ENCODE results near the gene B9D1. TPM values are rescaled to one million over a fixed set of nuclear protein-coding genes. Genes with fewer than 3 reads are reported as not detected.

B9D1 gene
- total and polyA plus RNA-seq, 8 donors: 6.6 to 39.6 (median 12.5) TPM

- 88 to 93% methylated on average over 11 of the region's 11 CpGs for WGBS, 2 donors
- Histone ChIP-seq H3K4me1 (no peaks in the 10 kb centered on the region), H3K9me3 (no peaks in the 10 kb centered on the region), H3K36me3 (no peaks in the 10 kb centered on the region), H3K27me3 (no peaks in the 10 kb centered on the region), H3K4me3 (no peak overlapping the region), H3K27ac (no peak overlapping the region)
- intact Hi-C loops (cut with DNase I): no loop called here
- FAIRE-seq (no peak), DNase-seq (no peak), ATAC-seq (no peak)
- TF ChIP-seq, protein P1, sequence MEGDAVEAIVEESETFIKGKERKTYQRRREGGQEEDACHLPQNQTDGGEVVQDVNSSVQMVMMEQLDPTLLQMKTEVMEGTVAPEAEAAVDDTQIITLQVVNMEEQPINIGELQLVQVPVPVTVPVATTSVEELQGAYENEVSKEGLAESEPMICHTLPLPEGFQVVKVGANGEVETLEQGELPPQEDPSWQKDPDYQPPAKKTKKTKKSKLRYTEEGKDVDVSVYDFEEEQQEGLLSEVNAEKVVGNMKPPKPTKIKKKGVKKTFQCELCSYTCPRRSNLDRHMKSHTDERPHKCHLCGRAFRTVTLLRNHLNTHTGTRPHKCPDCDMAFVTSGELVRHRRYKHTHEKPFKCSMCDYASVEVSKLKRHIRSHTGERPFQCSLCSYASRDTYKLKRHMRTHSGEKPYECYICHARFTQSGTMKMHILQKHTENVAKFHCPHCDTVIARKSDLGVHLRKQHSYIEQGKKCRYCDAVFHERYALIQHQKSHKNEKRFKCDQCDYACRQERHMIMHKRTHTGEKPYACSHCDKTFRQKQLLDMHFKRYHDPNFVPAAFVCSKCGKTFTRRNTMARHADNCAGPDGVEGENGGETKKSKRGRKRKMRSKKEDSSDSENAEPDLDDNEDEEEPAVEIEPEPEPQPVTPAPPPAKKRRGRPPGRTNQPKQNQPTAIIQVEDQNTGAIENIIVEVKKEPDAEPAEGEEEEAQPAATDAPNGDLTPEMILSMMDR (IDR thresholded peaks at IDR 0.05): no peak
Measured at GRCh38 chr17:19296786-19297778, 65.4 kb downstream of the B9D1 start.

GRCh38 chr17:19295473-19296135 is 66.9 kb downstream of the B9D1 start:
- Histone ChIP-seq H3K9me3 (no peaks in the 10 kb centered on the region), H3K27ac (no peak overlapping the region), H3K4me3 (no peak overlapping the region), H3K4me1 (no peaks in the 10 kb centered on the region), H3K27me3 (no peaks in the 10 kb centered on the region), H3K36me3 (no peaks in the 10 kb centered on the region)
- intact Hi-C loops (cut with DNase I): no loop called here
- TF ChIP-seq, protein P1 (IDR thresholded peaks at IDR 0.05): no peak
- 90 to 91% methylated on average over 8 of the region's 8 CpGs for WGBS, 2 donors
- peak in 1 of 4 donors; percentile 48 for ATAC-seq
- DNase-seq: no peak
- FAIRE-seq: no peak

DNA sequence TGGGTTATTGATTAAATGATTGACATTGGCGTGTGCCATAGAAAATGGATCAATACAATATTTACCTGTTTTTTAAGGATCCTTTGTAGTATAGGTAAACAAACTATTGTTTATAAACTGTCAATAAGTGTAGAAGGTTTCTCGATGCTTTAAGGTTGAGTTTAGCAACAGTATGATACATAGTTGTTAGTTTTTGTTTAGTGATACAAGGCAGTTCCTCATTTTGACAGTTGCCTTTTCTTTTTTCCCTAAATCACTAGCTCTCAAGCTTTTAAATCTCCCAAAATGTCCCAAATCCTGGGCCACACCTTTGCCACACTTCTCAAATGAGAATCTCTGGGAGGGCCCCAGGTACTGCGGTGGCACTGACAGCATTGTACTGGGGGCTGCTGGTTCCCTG is 68.1 kb downstream of the B9D1 start:
- no peaks in the 10 kb centered on the region for H3K27me3 ChIP-seq
- DNase-seq (no peak), FAIRE-seq (no peak), ATAC-seq (no peak)
- TF ChIP-seq, protein P1 (IDR thresholded peaks at IDR 0.05): no peak
- 79 to 88% methylated on average over 3 of the region's 3 CpGs for WGBS, 2 donors
- no peak overlapping the region for H3K27ac ChIP-seq
- intact Hi-C loops (cut with DNase I): no loop called here
- no peaks in the 10 kb centered on the region for H3K4me1 ChIP-seq
- H3K36me3 ChIP-seq: no peaks in the 10 kb centered on the region
- no peaks in the 10 kb centered on the region for H3K9me3 ChIP-seq
- no peak overlapping the region for H3K4me3 ChIP-seq

Small RNA genes lying within 50 kb of the gene (microRNA-seq; reads per million reads assigned to microRNA genes)
- 167 to 506 reads per million in 2 donors for gene MIR1180

Other genes starting within 250 kb of the B9D1 start
- gene GRAPL, start 235.1 kb downstream of the B9D1 start, total RNA-seq: under 1 TPM in 4 of 6 donors, not detected in 2; 0.19 to 1.00 (median 0.54) TPM
- gene GRAPL, start 235.1 kb downstream of the B9D1 start, polyA plus RNA-seq: 1 to 10 TPM in 1 of 2 donors, under 1 TPM in 1; 0.87 to 2.5 TPM
- gene EPN2, start 125.4 kb downstream of the B9D1 start, total RNA-seq: 10 to 100 TPM; 13.4 to 29.4 (median 15.2) TPM
- gene EPN2, start 125.4 kb downstream of the B9D1 start, polyA plus RNA-seq: 10 to 100 TPM; 15.5 to 17.5 TPM
- 1 to 10 TPM; 3.4 to 9.6 (median 7.0) TPM for gene MAPK7, start 15.8 kb upstream of the B9D1 start, total RNA-seq
- gene MAPK7, start 15.8 kb upstream of the B9D1 start, polyA plus RNA-seq: 10 to 100 TPM; 10.2 to 10.5 TPM
- gene MFAP4, start 24.5 kb upstream of the B9D1 start, total RNA-seq: 10 to 100 TPM in 3 of 6 donors, 1 to 10 TPM in 3; 1.2 to 25.5 (median 9.5) TPM
- gene MFAP4, start 24.5 kb upstream of the B9D1 start, polyA plus RNA-seq: 10 to 100 TPM in 1 of 2 donors, 1 to 10 TPM in 1; 9.9 to 13.0 TPM
- gene RNF112, start 48.5 kb upstream of the B9D1 start, total RNA-seq: 1 to 10 TPM in 1 of 6 donors, under 1 TPM in 5; 0.34 to 1.2 (median 0.46) TPM
- gene RNF112, start 48.5 kb upstream of the B9D1 start, polyA plus RNA-seq: 1 to 10 TPM; 1.2 to 3.0 TPM
- under 1 TPM in 5 of 6 donors, not detected in 1; 0.12 to 0.97 (median 0.73) TPM for gene SLC47A1, start 171.1 kb upstream of the B9D1 start, total RNA-seq
- under 1 TPM; 0.14 to 0.49 TPM for gene SLC47A1, start 171.1 kb upstream of the B9D1 start, polyA plus RNA-seq